T1000 (cell line): Measurements from ENCODE around the gene AMFR.

ENCODE experiments used
- DNase-seq: peaks from one replicate; lab custom pipeline; 2025; ENCODE audit warnings: mixed read lengths; lab: John Stamatoyannopoulos, UW

The AMFR gene

GRCh38 chr16:56347166-56347565, 78.2 kb downstream of the AMFR start:
- no peak for DNase-seq

- DNase-seq, result no peak
Measured at GRCh38 chr16:56346131-56346890, 79.0 kb downstream of the AMFR start.

DNA sequence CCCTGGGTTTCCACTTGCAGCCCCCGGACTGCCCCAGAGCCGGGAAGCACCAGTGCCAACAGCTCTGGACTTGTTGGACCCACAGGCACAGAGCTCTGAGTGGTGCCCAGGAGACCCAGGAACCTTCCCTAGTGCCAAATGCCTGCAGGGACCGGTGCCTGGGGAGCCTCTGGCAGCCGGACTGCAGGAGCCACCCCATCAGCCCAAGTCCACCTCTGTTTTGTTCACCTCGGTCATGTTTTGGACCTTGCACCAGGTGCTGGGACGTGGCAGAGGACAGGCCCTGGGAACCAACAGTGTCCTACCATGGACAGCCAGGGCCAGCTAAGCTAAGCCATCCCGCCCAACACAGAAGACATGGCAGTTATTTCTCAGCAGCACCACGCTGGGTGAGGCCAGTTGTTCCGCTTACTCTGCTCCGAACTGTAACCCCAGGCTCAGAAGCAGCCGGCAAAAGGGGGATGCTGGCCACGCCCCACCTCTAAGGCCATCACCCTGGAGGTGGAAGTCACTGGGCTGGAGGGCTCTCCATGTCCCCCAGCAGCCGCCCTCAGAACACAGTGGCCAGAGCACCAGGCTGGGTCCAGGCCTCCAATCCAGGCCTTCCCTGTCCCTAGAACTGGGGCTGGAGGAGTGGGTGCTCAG, 79.8 kb downstream of the AMFR start:
- no peak for DNase-seq

DNA sequence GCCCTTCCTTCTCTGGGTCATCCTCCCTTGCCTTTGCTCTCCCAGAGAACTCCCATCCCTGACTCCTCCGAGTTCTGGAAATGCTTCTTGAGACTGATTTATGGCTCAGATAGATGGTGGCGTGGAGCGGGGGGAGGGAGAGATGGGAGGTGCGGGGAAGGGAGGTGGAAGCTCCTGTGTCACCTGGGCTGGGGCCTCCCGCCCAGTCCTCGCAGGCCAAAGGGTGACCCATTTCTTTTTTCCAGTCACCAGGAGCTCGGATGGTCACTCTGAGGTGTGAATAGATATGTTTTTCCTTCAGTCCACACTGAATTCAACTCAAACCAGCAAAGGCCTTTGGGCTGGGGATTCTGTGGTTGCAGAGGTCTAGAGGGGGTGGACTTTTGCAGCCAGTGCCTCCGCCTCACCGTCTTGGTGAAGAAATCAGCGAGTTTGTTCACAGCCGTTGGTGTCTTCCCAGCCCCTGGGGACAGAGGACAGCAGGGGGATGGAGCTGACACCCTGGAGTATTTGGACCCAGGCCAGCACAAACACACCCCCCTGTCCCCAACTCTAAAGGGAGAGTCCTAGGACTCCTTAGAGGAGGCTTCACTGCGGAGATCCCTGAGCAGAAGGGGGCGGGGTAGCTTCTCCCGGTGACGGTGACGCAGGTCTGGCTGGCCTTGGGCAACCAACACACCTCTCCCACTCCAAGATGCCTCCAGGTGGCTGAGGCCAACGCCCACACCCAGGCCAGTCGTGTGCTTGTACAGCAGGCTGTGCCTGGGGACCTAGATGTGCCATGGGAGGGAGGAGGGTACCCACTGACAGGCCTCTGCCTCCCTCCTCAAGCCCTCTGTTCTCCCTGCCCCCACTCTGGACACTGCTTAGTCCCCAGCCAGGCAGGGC, 80.6 kb downstream of the AMFR start:
- no peak for DNase-seq

- no peak for DNase-seq
Measured at GRCh38 chr16:56343661-56344517, 81.5 kb downstream of the AMFR start.

DNA sequence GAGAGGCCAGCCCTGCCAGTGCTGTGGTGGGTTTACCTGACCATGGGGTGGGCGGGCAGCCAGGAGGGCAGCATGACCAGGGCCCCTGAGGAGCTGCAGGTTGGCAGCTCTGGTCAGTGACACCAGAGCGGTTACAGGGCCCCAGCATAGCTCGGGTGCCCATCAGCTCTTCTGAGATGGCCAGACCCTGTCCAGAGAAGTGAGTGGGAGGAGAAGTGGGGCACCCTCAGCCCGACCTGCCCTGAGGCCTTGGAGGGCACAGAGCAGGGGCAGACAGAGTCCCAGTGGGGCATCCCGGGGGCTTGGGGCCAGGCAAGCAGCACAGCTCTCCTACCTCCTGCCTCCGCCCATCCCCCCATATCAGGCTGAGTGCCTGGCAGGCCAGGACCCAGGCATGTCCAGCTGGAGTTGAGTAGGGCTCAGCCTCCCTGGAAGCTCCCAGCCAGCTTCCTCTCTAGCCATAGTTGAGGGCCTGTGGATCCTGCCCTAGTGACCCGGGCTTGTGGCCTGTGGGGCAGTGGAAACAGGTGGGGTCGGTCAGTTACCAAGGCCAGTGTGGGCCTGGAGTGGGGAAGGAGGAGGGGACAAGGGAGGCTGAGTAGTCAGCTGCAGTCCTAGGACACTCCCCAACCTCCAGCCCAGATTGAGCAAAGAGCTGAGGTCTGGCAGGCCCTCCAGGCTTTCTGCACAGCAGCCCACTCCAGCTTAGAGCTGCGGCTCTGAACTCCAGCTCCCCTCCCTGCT, 83.5 kb downstream of the AMFR start:
- no peak for DNase-seq

GRCh38 chr16:56340864-56341365, 84.4 kb downstream of the AMFR start:
- no peak for DNase-seq

DNA sequence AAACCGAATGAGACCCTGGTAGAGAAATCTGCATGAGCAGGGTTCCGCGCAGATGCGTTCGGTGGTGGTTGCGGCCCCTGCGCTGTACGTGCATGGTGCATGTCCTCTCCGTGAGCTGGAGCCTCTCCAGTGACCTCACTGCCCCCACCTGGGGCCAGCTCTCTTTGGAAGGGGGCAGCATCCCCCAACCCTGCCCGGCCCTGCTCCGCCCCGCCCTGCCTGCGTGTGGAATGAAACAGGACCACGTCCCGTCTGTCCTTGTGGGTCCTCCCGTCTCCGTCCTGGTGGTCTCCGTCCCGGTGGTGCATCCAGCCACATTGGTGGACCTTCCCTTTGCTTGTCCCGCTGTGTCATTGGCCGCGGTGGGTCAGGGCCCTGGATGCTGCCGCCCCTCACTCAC, 84.9 kb downstream of the AMFR start:
- no peak for DNase-seq

- no peak for DNase-seq
Measured at GRCh38 chr16:56339431-56340195, 85.7 kb downstream of the AMFR start.

DNA sequence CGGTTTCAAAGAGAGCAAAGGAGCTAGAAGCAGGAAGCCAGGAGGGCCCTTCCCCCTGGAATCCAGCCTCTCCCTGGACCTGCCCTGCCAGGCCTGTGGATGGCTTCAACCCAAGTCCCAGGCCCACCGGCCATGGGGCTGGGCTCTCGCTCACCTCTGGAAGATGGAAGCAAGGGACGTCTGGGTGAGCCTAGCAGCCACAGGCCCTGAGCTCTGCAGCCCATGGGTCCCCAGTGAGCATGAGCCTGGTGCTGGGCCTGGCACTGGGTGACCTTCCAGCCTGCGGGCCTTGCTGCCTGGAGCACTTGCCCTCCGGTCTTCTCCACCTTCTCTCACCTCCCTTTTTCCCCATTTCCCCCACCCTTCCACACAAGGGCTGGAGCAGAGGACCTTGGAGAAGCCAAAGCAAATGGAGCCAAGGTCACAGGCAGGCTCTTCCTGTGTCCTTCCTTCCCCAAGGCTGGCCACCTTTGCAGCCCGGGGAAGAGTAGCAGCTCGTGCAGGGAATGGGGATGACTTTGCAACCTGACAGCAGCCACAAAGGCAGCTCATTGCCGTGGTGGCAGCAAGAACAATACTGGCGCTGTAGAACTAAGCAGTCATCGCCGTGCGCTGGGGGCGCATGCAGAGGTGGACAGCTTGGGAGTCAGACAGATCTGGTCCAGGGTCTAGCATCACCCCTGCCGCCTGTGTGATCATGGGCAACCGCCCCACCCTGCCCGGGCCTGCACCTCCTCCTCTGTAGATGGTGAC, 86.6 kb downstream of the AMFR start:
- no peak for DNase-seq

- no peak for DNase-seq
Measured at GRCh38 chr16:56337858-56338325, 87.5 kb downstream of the AMFR start.

DNA sequence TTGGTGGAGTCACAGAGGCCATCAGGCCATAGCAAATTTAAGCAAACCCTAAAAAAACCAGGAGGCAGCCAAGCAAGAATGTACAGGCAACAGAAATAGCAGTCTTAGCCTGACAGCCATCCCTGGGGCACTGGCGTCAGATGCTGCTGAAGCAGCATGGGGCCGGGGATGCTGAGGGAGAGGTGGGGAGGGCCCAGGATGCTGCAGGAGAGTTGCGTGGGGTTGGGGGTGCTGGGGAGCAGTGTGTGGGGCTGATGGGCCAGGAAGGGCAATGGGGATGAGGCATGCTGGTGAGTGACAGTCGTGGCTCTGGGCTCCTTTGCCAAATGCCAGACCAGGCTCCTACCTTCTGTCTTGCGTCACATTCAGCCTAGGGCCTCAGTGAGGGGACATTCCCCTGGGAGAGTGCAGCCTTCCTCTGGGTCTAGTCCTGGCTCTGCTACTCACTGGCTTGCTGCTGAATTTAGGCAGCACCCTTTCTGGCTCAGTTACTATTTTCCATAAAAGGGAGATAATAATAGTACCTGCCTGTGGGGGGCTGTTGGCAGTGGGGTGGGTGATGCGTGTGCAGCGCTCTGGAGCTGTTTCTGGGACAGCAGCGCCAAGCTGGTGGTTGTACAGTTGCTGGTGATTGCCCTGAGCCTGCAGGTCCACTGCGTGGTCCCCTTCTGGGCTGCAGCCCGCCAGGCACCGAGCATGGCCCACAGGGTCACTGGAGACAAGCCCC, 88.1 kb downstream of the AMFR start:
- no peak for DNase-seq

- DNase-seq, result no peak
Measured at GRCh38 chr16:56336711-56337110, 88.6 kb downstream of the AMFR start.

DNA sequence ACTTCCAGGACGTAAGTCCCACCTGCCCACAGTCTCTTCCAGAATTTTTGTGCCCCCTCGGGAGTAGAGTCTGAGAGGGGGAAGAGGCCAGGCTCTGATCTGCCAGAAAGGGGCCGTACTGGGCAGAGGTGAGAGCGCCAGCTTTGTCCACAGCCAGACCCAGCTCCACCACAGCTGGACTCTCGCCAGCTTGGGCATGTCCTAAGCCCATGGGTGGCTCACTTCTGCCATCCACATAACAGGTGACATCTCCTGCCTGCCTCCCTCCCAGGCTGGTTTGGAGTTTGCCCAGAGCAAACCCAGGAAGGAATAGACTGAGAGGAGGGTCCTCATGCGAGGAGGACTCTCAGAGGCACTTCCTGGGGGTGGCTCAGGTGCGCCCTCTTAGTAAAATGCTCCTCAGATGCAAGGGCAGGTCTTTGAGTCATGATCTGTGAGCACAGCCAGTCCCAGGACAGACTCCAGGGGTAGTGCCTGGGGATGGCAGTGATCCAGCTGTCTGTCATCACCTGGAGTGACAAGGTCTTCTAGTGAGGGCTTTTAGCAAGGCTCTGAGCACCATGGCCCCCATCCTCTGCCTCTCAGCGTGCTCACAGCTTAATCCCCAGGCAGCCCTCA, 89.2 kb downstream of the AMFR start:
- no peak for DNase-seq

DNA sequence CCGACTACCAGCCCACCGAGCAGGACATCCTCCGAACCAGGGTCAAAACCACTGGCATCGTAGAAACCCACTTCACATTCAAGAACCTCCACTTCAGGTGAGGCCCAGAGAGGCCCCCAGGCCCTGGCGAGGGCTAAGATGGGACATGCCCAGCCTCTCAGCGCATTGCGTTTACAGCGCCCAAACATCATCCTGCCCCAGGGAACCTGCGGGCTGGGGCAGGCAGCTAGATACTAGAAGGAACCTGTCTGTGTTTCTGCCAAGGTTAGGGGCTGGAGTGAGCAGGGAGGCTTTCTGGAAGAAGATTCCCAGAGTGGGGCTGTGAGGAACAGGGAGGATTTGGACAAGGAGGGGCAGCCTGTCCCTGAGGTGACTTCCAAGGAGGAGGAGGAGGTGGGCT, 90.6 kb downstream of the AMFR start:
- DNase-seq, result no peak

GRCh38 chr16:56332464-56333079, 92.8 kb downstream of the AMFR start:
- no peak for DNase-seq

DNA sequence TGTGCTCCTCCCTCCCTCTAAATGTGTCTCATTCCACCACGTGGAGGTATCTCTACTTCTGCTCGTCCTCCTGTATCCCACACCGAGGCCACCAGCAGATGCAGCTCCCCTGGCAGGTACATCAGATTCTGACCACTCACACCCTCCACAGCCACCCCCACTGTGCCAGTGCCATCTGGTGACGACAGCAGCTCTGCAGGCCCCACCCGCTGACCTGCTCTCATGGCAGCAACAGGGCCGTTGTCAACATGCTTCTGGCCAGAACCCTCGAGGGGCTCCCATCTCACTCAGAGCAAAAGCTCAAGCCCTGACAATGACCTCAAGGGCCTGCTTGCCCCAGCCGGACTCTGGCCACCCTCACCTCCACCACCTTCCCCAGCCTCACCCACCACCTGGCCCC, 93.4 kb downstream of the AMFR start:
- DNase-seq, result no peak

- no peak for DNase-seq
Measured at GRCh38 chr16:56331399-56331798, 93.9 kb downstream of the AMFR start.
